TTC549 (cell line): ENCODE results near the gene C1QB.

Source experiments
- FAIRE-seq: peaks from 2 replicates; lab custom pipeline; 2012; peaks lifted over from hg19 to GRCh38; lab: Jason Lieb, UNC

C1QB gene

DNA sequence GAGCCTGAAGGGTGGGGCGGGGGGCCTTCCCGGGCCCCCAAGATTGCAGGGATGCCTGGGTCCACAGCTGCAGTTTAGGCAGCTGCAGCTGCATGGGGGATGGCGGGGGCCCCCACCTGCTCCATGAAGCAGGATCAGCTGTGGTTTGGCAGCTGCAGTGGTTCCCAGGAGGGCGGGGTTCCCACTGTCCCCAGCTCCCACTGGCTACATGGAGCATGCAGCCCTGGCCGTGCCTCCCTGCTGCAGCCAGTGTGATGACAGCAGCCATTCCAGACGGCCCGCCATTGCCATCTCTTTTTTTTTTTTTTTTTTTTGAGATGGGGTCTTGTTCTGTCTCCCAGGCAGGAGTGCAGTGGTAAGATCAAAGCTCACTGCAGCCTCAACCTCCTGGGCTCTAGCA, 17.6 kb upstream of the C1QB start:
- no peak for FAIRE-seq

GRCh38 chr1:22636353-22636752, 16.7 kb upstream of the C1QB start, which contains the start of gene C1QA:
Gene C1QA, plus strand, starts transcription at chr1:22636628. Its CDS starts 989 bp downstream, at chr1:22637617.
- no peak for FAIRE-seq

DNA sequence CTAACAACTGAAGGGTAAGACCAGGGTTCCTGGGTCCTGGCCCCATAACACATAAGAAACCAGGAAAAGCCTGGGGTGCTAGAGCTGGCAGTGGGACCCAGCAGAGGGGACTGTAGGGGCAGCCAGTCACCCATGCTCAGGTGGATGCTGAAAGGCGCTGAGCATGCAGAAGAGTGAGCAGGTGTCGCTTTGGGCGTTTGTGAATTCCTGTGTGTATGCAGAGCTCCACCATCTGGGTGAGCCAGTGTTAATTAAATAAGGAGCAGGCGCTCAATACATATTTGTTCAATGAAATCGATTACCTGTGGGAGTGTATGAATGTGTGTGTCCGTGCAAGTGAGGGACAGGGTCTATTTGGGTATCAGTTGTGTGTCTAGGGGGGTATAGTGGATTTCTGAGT, 16.1 kb upstream of the C1QB start:
- FAIRE-seq: no peak

- no peak for FAIRE-seq
Observed at GRCh38 chr1:22637907-22638445, 15.1 kb upstream of the C1QB start.

DNA sequence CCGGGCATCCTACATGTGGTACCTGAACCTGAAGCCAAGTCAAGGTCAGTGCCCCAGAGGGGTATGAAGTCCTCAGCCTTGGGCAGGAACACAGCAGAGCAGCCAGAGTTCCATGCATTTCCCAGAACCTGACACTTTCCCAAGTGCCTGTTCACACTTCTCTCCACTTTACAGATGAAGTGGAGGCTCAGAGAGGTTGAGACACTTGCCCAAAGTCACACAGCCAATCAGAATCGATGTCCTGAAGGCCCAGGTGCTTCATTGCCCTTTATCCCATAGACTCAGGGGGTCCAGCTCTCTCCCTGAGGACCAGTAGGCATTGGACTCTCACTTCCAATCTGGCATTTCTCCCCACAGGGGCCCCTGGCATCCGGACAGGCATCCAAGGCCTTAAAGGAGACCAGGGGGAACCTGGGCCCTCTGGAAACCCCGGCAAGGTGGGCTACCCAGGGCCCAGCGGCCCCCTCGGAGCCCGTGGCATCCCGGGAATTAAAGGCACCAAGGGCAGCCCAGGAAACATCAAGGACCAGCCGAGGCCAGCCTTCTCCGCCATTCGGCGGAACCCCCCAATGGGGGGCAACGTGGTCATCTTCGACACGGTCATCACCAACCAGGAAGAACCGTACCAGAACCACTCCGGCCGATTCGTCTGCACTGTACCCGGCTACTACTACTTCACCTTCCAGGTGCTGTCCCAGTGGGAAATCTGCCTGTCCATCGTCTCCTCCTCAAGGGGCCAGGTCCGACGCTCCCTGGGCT, 14.4 kb upstream of the C1QB start:
- FAIRE-seq: no peak

GRCh38 chr1:22639286-22639685, 13.8 kb upstream of the C1QB start:
- FAIRE-seq: no peak

DNA sequence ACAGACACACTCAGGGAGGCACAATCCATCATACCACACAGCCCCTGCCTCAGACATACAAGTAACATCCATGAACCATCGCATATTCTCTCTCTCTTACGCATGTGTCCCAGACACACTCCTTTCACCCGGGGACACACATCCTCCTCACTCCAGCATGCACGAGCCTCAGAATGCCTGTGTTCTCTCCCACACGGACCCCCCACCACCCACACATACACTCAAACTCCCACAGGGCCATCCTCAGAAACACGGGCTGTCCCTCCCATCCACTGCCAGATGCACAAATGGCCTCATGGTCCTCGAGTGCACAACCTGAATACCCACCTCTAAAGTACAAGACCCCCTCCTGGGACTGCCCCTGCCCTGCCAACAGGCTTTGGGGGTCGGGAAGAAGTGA, 11.8 kb upstream of the C1QB start:
- no peak for FAIRE-seq

GRCh38 chr1:22641906-22642636, 11.0 kb upstream of the C1QB start:
- FAIRE-seq: no peak

DNA sequence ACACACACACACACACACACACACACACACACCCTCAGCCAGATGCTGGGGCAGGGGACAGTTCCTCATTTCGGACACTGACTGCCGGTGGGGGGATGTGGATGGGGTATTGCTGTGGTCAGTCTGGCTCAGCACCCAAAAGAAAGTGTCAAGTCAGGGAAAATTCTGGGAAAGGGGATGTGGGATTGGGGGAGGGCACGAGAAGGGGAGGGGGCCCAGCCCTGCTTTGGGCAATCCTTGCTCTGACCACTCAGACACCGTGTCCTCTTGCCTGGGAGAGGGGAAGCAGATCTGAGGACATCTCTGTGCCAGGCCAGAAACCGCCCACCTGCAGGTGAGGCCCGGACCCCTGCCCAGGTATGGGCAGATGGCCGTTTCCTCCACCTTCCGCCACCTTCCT, 9.7 kb upstream of the C1QB start, which contains the start of gene C1QC:
C1QC (plus strand) TSS at position 253 of the 400 bp plus-strand sequence. CDS start 391 bp downstream, outside the sequence.
- FAIRE-seq: no peak

GRCh38 chr1:22643928-22644327, 9.1 kb upstream of the C1QB start:
- no peak for FAIRE-seq

DNA sequence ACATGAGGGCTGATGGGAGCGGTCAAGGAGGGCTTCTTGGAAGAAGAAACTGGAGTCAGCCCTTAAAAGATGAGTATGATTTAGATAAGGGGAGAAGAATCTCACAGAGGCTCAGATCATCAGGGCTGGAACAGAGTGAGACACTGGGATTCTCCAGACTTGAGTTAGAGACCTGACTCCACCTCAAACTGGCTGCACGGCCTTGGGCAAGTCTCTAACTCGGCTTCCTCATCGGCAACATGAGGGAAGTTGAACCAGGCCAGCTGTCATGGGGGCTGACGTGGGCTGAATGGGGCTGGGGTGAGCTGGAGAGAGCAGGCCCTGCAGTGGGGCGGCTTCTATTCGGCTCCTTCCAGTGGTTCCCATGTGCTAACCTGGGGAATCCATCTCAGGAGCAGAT, 7.1 kb upstream of the C1QB start:
- no peak for FAIRE-seq

DNA sequence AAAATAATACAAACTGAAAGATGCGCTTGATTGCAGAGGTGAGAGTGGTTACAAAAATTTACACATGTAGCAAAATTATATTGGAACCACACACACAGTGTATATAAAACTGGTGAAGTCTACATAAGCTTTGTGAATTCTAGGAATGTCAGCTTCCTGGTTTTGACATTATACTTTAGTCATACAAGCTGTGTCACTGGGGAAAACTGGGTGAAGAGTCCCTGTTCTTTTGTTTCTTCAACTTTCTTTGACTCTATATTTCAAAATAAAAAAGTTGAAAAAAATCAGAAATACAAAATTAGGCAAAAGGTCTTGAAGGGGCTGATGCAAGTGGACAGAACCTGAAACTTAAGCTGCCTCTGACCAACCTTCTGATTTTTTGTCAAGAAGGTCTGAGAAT, 6.7 kb upstream of the C1QB start:
- FAIRE-seq: no peak

DNA sequence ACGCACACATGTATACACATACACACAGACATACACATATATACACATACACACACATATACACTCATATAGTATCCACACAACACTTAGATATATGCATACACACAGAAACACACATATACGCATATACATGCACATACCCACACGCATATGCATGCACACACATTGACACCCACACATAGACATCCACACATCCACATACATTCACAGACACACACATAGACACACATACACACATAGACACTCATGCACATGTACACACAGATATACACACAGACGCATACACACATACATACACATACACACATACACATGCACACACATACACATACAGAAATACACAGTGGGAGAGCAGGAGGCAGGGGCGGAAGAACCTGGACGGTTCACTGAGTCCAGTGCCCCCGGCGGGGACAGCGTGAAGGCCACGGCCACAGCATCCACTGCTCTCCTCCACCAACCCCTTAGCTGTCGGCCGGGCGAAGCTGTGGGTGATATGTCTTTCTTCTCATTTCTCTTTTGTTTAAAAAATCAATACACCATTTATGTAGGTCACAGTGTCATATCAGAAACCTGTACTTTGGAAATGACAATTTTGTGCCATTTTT, 2.8 kb upstream of the C1QB start:
- no peak for FAIRE-seq

- no peak for FAIRE-seq
Observed at GRCh38 chr1:22651941-22652856, 837 bp upstream of the C1QB start.

DNA sequence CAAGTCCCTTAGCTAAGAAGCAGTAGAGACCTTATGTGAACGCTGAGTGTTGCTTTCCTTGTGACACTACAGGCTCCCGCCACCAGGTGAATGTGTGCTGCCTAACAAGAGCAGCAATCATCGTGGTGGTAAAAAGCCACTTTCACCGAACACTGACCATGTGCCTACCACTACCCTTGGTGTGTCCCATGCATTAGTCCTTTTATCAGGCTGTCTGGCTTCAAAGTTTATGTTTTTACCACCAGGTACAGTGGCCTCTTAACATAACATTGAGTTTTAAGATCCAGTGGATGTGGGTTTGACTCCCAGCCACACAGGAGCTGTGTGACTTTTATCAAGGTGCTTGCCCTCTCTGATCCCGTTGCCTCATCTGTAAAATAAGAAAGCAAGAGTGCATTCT, 1.7 kb downstream of the C1QB start:
- no peak for FAIRE-seq

DNA sequence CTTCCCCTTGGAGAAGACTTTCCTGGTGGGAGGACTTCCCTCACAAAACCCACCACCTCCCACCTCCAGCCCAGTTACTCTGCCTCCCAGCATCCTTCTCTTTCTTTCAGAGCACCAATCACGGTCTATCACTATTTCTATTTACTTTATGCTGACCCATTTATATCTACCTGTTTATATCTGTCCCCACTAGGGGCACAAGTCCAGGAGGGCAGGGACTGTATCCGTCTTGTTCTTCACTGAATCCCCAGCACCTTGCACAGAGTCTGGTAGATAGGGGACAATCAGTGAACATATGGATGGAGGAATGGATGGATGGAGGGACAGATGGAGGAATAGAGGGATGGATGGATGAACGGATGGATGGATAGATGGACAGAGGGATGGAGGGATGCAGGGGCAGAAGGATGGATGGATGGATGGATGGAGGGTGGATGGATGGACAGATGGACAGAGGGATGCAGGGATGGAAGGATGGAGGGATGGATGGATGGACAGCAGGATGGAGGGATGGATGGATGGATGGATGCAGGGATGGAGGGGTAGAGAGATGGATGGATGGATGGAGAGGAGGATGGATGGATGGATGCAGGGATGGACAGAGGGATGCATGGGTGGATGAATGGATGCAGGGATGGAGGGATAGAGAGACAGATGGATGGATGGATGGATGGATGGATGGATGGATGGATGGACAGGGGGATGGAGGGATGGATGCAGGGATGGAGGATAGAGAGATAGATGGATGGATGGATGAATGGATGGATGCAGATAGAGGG, 5.5 kb downstream of the C1QB start:
- FAIRE-seq: no peak

- no peak for FAIRE-seq
Observed at GRCh38 chr1:22660716-22661241, 7.7 kb downstream of the C1QB start.

DNA sequence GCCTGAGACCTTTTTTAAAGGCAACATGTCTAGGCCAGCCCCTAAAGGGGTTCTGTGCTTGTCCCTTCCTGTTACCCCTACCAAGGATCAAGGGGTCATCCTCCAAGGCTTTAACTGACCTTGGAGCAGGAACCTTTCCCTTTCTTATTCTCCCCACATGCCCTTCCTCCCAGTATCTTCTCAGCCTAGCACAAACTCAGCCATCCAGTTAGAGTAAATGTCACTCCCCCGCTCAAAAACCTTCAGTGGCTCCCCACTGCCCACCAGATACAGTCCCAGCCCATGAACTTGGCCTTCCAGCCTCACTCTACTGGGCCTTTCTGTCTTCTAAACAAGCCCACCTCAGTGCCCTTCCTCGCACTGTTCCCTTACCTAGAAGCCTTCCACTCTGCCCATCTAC, 8.8 kb downstream of the C1QB start:
- FAIRE-seq: no peak

- no peak for FAIRE-seq
Observed at GRCh38 chr1:22662318-22662717, 9.3 kb downstream of the C1QB start.

DNA sequence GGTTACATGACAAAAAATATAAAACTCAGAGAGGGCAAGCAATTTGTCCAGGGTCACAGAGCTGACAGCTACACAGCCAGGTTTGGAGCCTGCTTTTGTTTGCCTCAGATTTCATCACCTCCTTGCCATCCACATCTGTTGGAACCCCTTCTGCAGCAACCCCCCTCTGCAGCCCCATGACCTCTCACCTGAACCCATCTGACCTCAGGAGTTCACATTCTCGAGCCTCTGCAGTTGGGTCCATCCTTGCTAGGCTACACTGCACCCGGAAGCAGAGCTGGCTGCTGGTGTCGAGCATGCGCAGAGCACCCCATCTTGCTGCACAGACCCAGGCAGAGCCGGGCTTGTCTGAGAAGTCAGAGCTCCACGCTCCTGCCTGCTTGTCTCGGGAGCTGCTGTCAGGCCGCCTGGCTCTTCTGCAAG, 10.0 kb downstream of the C1QB start:
- no peak for FAIRE-seq

DNA sequence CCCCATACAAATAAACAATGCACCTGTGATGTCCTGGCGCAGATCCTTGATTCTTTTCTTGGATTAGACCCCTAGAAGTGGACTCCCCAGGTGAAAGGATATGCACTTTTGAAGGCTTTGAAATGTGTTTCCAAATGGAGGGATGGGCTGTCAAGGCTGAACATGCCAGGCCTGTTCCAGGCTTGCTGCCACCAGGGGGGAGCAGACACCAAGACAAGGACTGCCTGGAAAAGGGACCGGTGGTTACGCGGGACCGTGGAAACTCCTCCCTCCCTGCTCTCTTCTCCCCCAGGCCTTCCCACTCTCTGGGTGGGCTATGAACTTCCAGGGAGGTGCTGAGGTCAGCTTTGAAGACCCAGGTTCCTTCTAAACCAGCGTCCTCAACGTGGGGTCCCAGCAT, 12.7 kb downstream of the C1QB start:
- no peak for FAIRE-seq
